Astrocyte of the cerebellum (primary cell): ENCODE results near the gene PGM2L1.

Experiments
- DNase-seq: peaks from one replicate; pipeline ENCODE4 v3.0.0-alpha.2; 2011; ENCODE audit warnings: low read depth
- H3K4me3 ChIP-seq: 2 replicates; pipeline ENCODE4 v1.5.1; 2011; ENCODE audit warnings: mild to moderate bottlenecking, low read depth, low read length, moderate library complexity
- CTCF ChIP-seq: IDR thresholded peaks from 2 replicates; pipeline ENCODE4 v1.5.1; 2012; ENCODE audit warnings: low read length, low read depth, moderate library complexity, mild to moderate bottlenecking; ENCODE audit errors: missing control alignments
- in situ Hi-C: cut with HindIII; loops from 2 replicates; pipeline ENCODE4 v1.10.0; 2017; ENCODE audit warnings: low sequenced_read_pairs

PGM2L1 gene

GRCh38 chr11:74398244-74399159 is at the start of gene PGM2L1:
PGM2L1 (minus strand) TSS chr11:74398433; CDS start chr11:74398161, 272 bp downstream.
- in situ Hi-C loops = no loop called here
- TF ChIP-seq CTCF = no peak
- peak within 1 kb of the TSS; percentile 99 for H3K4me3 ChIP-seq
- peak; percentile 82 for DNase-seq

- DNase-seq = no peak
- in situ Hi-C loops = loop anchor here (25.0 kb wide), 1 partner anchor 185 kb away; no protein-coding TSS in a partner anchor
- H3K4me3 ChIP-seq = no peak overlapping the region
- TF ChIP-seq CTCF = no peak
Measured at GRCh38 chr11:74447720-74448119, 49.5 kb upstream of the PGM2L1 start.

DNA sequence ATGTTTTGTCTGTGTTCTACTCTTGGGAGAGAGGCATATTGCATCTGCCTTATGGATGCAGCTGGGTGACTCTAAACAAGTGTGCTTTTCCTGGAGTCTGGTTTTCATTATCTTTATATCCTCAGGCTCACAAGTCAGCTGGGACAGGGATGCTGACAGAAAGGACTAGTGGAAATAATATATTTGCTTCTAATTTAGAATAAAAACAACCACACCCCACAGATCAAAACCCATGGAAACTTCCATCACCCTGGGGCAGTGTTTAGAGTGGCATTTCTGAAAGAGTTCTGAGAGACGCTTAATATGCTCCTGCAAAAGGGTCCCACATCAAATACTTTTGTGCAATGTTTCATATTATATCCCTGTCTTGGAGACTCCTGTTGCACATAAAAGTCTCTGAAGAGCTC is 48.3 kb upstream of the PGM2L1 start:
- no peak overlapping the region for H3K4me3 ChIP-seq
- no peak for TF ChIP-seq CTCF
- in situ Hi-C loops = loop anchor here (25.0 kb wide), 1 partner anchor 184 kb away; no protein-coding TSS in a partner anchor
- no peak for DNase-seq

DNA sequence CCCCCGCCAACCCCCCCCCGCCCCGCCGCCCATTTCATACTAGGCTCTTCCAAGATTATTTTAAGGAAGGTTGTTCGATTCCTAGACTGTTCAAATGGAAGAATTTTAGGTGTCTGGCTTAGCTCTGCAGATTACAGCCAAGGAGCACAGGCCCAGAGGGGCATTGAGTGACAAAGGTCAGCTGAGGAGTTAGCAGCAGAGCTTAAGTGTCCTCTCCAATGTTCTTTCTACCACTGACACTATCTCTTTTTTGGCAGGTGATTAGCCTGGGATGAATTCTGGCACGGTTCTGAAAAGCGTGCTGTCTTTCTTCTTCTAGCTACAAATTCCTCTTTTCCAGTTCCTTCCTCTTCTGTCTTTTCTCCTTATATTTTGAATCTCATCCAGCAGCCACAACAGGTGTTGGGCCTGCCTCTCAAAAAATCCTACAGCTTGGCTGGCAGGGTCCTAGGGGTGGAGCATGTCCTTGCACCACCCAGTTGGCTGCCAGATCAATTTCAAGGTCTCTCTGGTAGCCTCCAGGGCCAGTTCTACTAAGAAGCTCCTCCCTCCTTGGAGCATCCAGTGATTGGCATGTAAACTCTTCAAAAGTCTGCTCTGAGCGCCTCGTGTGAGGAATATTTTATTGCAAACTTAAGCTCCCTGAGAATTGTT is 46.1 kb upstream of the PGM2L1 start:
- no peak overlapping the region for H3K4me3 ChIP-seq
- in situ Hi-C loops = loop anchor here (5.0 to 25.0 kb wide), 2 partner anchors 87 to 182 kb away; no protein-coding TSS in a partner anchor
- no peak for DNase-seq
- TF ChIP-seq CTCF = no peak

DNA sequence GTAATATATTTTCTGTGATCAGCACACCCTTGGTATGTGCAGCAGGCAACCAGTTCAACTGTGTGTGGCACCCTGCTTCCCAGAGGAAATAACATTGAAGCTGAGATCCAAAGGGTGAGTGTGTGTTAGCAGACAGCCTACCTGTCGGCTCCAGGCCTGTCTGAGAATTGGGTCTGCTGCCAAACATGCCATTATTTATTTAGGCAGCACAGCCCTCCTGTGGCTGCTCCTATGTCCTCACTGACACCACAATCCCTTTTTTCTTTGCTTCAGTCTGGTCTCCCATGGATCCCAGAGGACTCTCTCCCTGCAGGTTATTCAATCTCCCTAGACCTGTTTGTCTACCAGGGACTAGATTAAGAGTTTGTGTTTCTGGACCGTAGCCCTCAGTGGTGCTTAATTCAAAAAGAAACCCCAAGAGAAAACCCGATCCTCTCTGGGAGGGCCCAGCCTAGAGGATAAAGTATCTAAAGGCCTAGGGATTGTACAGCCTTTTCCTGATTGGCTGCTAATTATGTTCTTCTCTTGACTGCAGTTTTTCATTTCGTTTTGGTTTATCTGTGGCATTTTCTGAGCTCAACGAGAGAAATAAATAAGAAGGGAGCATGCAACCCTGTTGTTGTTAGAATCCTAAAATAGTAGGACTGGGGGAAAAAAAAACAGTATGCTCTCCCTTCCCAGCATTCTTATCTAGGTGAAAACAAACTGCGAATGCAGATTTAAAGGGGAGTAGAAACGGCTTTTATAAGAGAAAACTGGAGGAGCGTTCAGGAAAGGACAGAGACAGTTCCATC is 45.0 kb upstream of the PGM2L1 start:
- in situ Hi-C loops = loop anchor here (5.0 to 25.0 kb wide), 2 partner anchors 86 to 181 kb away; no protein-coding TSS in a partner anchor
- TF ChIP-seq CTCF = peak; percentile 27
- peak; percentile 33 for DNase-seq
- H3K4me3 ChIP-seq = no peak overlapping the region

- H3K4me3 ChIP-seq = no peak overlapping the region
- in situ Hi-C loops = loop anchor here (5.0 to 25.0 kb wide), 2 partner anchors 85 to 180 kb away; no protein-coding TSS in a partner anchor
- DNase-seq = no peak
- TF ChIP-seq CTCF = no peak
Measured at GRCh38 chr11:74442636-74443035, 44.4 kb upstream of the PGM2L1 start.
